HCT116 (cell line): ENCODE results near the gene PLPP7. TPM values are rescaled to one million over a fixed set of nuclear protein-coding genes. Genes with fewer than 3 reads are reported as not detected.
"Not testable (repeated sequence)": the region's sequence is repeated elsewhere in the genome, so short reads cannot be mapped to it uniquely, and the experiment has no call there.

Experiments used
- ATAC-seq: fragments of 200-7000 bp; cut with Tn5 transposase; 2 replicates; pipeline ENCODE4 v1.9.1; 2020; ENCODE audit warnings: mild to moderate bottlenecking, moderate library complexity
- BruUV-seq: library from RNA; stranded (reverse); fragments of 400-500 nt; replicated peaks from 2 replicates; lab custom pipeline; 2021; lab: Mats Ljungman, UMichigan
- CTCF ChIA-PET: fragments of 300-600 bp; sonication (Branson Sonifier 250); formaldehyde crosslinking; loops from one replicate; lab custom pipeline; 2021; ENCODE audit warnings: antibody characterized with exemption; lab: Charles Lee
- POLR2A ChIA-PET: fragments of 300-600, 350-600 bp; sonication (Branson Sonifier 250); formaldehyde crosslinking; loops from one replicate; lab custom pipeline; 2021; ENCODE audit warnings: antibody characterized with exemption; lab: Charles Lee
- RAD21 ChIA-PET, 2 experiments: fragments of 300-600 bp; sonication (Branson Sonifier 250); formaldehyde crosslinking; loops; one replicate each; lab custom pipeline; 2023; ENCODE audit warnings: low total read pairs in 2 of 2; ENCODE audit not compliant: uncharacterized antibody in 2 of 2, unreplicated experiment in 2 of 2, low non-redundant PET in 1 of 2; lab: Charles Lee
- DNase-seq: peaks from one replicate; pipeline ENCODE4 v3.0.0-alpha.2; 2010; ENCODE audit warnings: low read depth, low spot score
- H2AFZ ChIP-seq: fragments of 200-600 bp; shearing (Covaris generic), sonication (generic); 2 replicates; pipeline ENCODE4 v1.6.1; 2017; ENCODE audit warnings: low read depth, mixed run types, mixed read lengths, antibody characterized with exemption, low read length; ENCODE audit not compliant: poor library complexity, severe bottlenecking
- H3K27ac ChIP-seq: 2 replicates; pipeline ENCODE4 v1.5.1; 2012; ENCODE audit warnings: low read depth, low read length
- H3K27me3 ChIP-seq: fragments of 200-600 bp; sonication (generic); 2 replicates; pipeline ENCODE4 v1.6.1; 2016; ENCODE audit warnings: mixed run types, low read length, mixed read lengths; ENCODE audit not compliant: insufficient read depth
- H3K36me3 ChIP-seq, 2 experiments: fragments of 200-500 bp in 1 of 2; fragments of 200-600 bp in 1 of 2; sonication (Bioruptor generic) in 1 of 2; sonication (generic) in 1 of 2; 2 replicates each; pipeline versions ENCODE4 v1.5.1 to v1.6.1; 2014 to 2016; ENCODE audit warnings: low read length in 2 of 2, inconsistent platforms in 1 of 2, mixed read lengths in 1 of 2, mixed run types in 1 of 2; ENCODE audit not compliant: insufficient read depth in 2 of 2, control insufficient read depth in 1 of 2
- H3K4me1 ChIP-seq, 2 experiments: fragments of 200-600 bp in 1 of 2; sonication (generic) in 1 of 2; 2 replicates each; pipeline versions ENCODE4 v1.5.1 to v1.6.1; 2012 to 2017; ENCODE audit warnings: low read length in 2 of 2, inconsistent platforms in 1 of 2, mild to moderate bottlenecking in 1 of 2, mixed read lengths in 1 of 2, mixed run types in 1 of 2, moderate library complexity in 1 of 2; ENCODE audit not compliant: insufficient read depth in 2 of 2, control insufficient read depth in 1 of 2
- H3K4me2 ChIP-seq: fragments of 200-600 bp; sonication (generic); 2 replicates; pipeline ENCODE4 v1.6.1; 2017; ENCODE audit warnings: mixed run types, low read length, mixed read lengths
- H3K4me3 ChIP-seq, 2 experiments: fragments of 200-600 bp in 1 of 2; sonication (generic) in 1 of 2; replicated peaks in 1 of 2; 2 replicates each; pipeline ENCODE4 v1.5.1; 2011 to 2016; ENCODE audit warnings: low read length in 2 of 2, control low read depth in 1 of 2, low read depth in 1 of 2, mild to moderate bottlenecking in 1 of 2, mixed read lengths in 1 of 2, mixed run types in 1 of 2
- H3K79me2 ChIP-seq: fragments of 200-600 bp; sonication (generic); 2 replicates; pipeline ENCODE4 v1.6.1; 2017; ENCODE audit warnings: mild to moderate bottlenecking, mixed run types, low read length, moderate library complexity, mixed read lengths; ENCODE audit not compliant: insufficient read depth
- H3K9ac ChIP-seq: fragments of 200-600 bp; sonication (generic); 2 replicates; pipeline ENCODE4 v1.6.1; 2016; ENCODE audit warnings: low read length, mixed read lengths
- H3K9me2 ChIP-seq: fragments of 200-600 bp; sonication (generic), shearing (Covaris generic); 2 replicates; pipeline ENCODE4 v1.6.1; 2017; ENCODE audit warnings: mixed run types, mild to moderate bottlenecking, moderate library complexity; ENCODE audit not compliant: insufficient read depth
- H3K9me3 ChIP-seq, 2 experiments: fragments of 200-500 bp in 1 of 2; fragments of 200-600 bp in 1 of 2; sonication (Bioruptor generic) in 1 of 2; sonication (generic) in 1 of 2; 2 replicates each; pipeline ENCODE4 v1.6.1; 2014 to 2017; ENCODE audit warnings: low read length in 2 of 2, mixed read lengths in 2 of 2, inconsistent platforms in 1 of 2, low read depth in 1 of 2, mild to moderate bottlenecking in 1 of 2, mixed run types in 1 of 2, moderate library complexity in 1 of 2; ENCODE audit not compliant: control insufficient read depth in 1 of 2, insufficient read depth in 1 of 2
- H4K20me1 ChIP-seq: fragments of 200-600 bp; sonication (generic), shearing (Covaris generic); 2 replicates; pipeline ENCODE4 v1.6.1; 2017; ENCODE audit warnings: mixed run types, mild to moderate bottlenecking, moderate library complexity; ENCODE audit not compliant: insufficient read depth
- CTCF ChIP-seq, 3 experiments: fragments of 200-600 bp in 1 of 3; sonication (generic) in 1 of 3; IDR thresholded peaks in 2 of 3; conservative IDR thresholded peaks in 1 of 3; 2 replicates each; pipeline ENCODE4 v1.5.1; 2012 to 2017; ENCODE audit warnings: low read depth in 2 of 3, low read length in 2 of 3, antibody characterized with exemption in 1 of 3, borderline replicate concordance in 1 of 3, control low read depth in 1 of 3, mild to moderate bottlenecking in 1 of 3, mixed read lengths in 1 of 3, mixed run types in 1 of 3, moderate library complexity in 1 of 3; ENCODE audit not compliant: insufficient read depth in 1 of 3
- FOSL1 ChIP-seq: IDR thresholded peaks from 2 replicates; pipeline ENCODE4 v1.6.1; 2012; ENCODE audit warnings: low read depth
- JUND ChIP-seq: IDR thresholded peaks from 2 replicates; pipeline ENCODE4 v1.6.1; 2012
- POLR2AphosphoS5 ChIP-seq: IDR thresholded peaks from 2 replicates; pipeline ENCODE4 v1.6.1; 2011; ENCODE audit warnings: mild to moderate bottlenecking, low read depth, low read length, moderate library complexity
- RAD21 ChIP-seq: IDR thresholded peaks from 2 replicates; pipeline ENCODE4 v1.6.1; 2012; ENCODE audit warnings: low read depth, mild to moderate bottlenecking
- REST ChIP-seq: IDR thresholded peaks from 2 replicates; pipeline ENCODE4 v1.6.1; 2012; ENCODE audit warnings: low read depth
- SIN3A ChIP-seq: IDR thresholded peaks from 2 replicates; pipeline ENCODE4 v1.6.1; 2012; ENCODE audit warnings: low read depth
- YY1 ChIP-seq: IDR thresholded peaks from 2 replicates; pipeline ENCODE4 v1.6.1; 2011; ENCODE audit warnings: low read length, low read depth, moderate library complexity, mild to moderate bottlenecking; ENCODE audit not compliant: insufficient replicate concordance; ENCODE audit errors: extremely low read depth
- ZFX ChIP-seq: fragments of 450-650 bp; IDR thresholded peaks from 2 replicates; pipeline ENCODE4 v1.6.1; 2017
- intact Hi-C: fragments of 100-400 bp; cut with micrococcal nuclease; formaldehyde crosslinking; loops from 2 replicates; pipeline ENCODE4 v1.10.0; 2022
- total RNA-seq: library from RNA; stranded (reverse); gene quantifications from one replicate; pipeline ENCODE4 v1.2.1, GENCODE V29; 2021; ENCODE audit not compliant: unreplicated experiment

PLPP7 gene
- total RNA-seq, 1 experiment from 2014 or later = 0.37 TPM

DNA sequence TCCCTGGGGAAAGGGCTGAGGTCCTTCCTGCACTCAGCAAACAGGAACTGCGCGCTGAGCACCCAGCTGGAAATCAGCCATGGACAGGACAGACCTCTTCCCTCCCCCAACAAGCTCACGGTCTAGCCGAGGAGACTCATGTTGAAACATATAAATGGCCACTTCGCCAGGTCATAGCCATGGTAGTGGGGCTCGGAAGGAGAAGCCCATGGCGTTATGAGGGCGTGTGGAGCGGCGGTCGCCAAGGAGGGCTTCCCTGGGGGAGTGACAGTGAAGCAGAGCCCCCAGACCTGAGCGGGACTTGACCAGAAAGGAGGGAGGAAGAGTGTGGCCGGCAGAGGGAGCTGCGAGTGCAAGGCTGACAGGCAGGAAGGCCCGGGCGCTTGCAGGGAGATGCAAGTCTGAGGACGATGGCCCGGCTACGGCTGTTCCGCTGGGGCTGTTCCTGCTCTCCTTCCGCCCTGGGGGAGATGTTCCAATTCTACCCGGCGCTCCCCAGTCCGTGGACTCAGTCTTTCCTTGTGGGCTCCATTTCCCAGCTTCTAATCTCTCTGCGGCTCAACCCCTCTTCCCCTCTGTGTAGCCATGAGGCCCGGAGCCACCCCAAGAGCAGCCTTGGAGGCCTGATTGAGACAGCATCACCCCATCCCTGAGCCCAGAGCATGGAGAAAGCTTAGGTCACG is 60.5 kb downstream of the PLPP7 start:
- ATAC-seq = peak; percentile 96
- ChIA-PET RAD21 (interaction anchor here (0.7 to 0.8 kb wide), 2 partner anchors 181 to 228 kb away, joined by 3 read pairs; partner anchors contain the start of gene UCK1 (in 1 of the 2)), CTCF (interaction anchor here (0.6 to 2.4 kb wide), 11 partner anchors 10 to 303 kb away, joined by 3 to 25 read pairs (median 4); no protein-coding TSS in a partner anchor), POLR2A (interaction anchor here (1.2 kb wide), 1 partner anchor 292 kb away, joined by 3 read pairs; no protein-coding TSS in a partner anchor)
- Histone ChIP-seq H3K4me1 (peaks cover 0 to 9% of the 10 kb centered on the region in 2 experiments; a peak in 1 of 4 replicates), H4K20me1 (no peaks in the 10 kb centered on the region), H3K27me3 (no peaks in the 10 kb centered on the region), H3K4me3 (peak overlapping the region; percentile 19 to 50; a peak in 3 of 4 replicates), H2AFZ (peak overlapping the region; percentile 96), H3K9ac (peak overlapping the region; percentile 14; the same call in 1 of the 2 replicates), H3K79me2 (no peaks in the 10 kb centered on the region), H3K27ac (no peak overlapping the region), H3K4me2 (peak overlapping the region; percentile 78), H3K9me3 (no peaks in the 10 kb centered on the region), H3K9me2 (no peaks in the 10 kb centered on the region), H3K36me3 (no peaks in the 10 kb centered on the region)
- peak; percentile 62 for DNase-seq
- no TSS peak for BruUV-seq
- TF ChIP-seq CTCF (IDR thresholded peaks at IDR 0.05 in 2 of 3, conservative IDR thresholded peaks at IDR 0.05 in 1 of 3; ENCODE audit: borderline replicate concordance in 1 of 3, insufficient read depth in 1 of 3, low read depth in 2 of 3, low read length in 2 of 3) (peak; percentile 81 to 93 (median 86)), REST (no peak), YY1 (no peak), POLR2AphosphoS5 (no peak), ZFX (peak; percentile 31; the same call in 1 of the 2 replicates), SIN3A (no peak), RAD21 (peak; percentile 93), JUND (no peak), FOSL1 (no peak)
- intact Hi-C loops = loop anchor here (1.0 to 5.0 kb wide), 2 partner anchors 128 to 402 kb away; no protein-coding TSS in a partner anchor

GRCh38 chr9:131356479-131356878 is 67.0 kb downstream of the PLPP7 start:
- RAD21 ChIA-PET, H3K27me3 ChIP-seq, H4K20me1 ChIP-seq, ATAC-seq, H3K9ac ChIP-seq, DNase-seq, H3K9me3 ChIP-seq, H3K36me3 ChIP-seq, POLR2A ChIA-PET, H3K4me3 ChIP-seq, H3K9me2 ChIP-seq, H3K79me2 ChIP-seq, H2AFZ ChIP-seq, CTCF ChIA-PET, BruUV-seq, H3K4me2 ChIP-seq, intact Hi-C loops, H3K27ac ChIP-seq: not testable (repeated sequence)
- peaks cover 4 to 11% of the 10 kb centered on the region in 2 experiments; a peak in 3 of 4 replicates for H3K4me1 ChIP-seq
